HG03039 (cell line): ENCODE results near the gene TMEM131L.
"Not testable (repeated sequence)": the region's sequence is repeated elsewhere in the genome, so short reads cannot be mapped to it uniquely, and the experiment has no call there.

Experiments used
- ATAC-seq: cut with Tn5 transposase; IDR thresholded peaks from one replicate; pipeline ENCODE4 v1.9.1; 2021; ENCODE audit warnings: mild to moderate bottlenecking, moderate library complexity; ENCODE audit not compliant: unreplicated experiment

Gene TMEM131L

DNA sequence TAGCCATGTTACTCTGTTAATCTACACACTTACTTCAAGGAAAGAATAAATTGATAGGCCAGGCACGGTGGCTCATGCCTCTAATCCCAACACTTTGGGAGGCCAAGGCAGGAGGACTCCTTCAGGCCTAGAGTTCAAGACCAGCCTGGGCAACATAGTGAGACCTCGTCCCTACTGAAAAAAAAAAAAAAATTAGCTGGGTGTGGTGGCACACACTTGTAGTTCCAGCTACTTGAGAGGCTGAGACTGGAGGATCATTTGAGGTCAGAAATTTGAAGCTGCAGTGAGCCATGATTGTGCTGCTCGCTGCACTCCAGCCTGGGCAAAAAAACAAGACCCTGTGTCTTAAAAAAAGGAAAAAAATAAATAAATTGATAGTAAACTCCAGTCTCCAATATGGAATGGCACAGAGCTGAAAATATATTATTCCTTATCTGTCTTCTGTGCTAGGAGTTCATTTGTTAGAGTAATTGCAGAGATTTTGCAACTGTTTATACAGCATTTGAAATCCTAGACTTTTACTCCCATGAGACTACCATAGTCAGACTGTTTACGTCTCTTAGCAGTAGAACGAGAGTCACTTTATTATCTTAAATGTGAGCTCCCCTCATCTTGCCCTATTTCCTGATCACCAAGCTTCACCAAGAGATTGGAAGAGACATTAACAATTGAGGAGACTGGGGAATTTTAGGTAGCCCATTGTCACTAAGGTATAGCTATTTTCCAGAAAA lies 18.8 kb upstream of the TMEM131L start:
- ATAC-seq = no peak

DNA sequence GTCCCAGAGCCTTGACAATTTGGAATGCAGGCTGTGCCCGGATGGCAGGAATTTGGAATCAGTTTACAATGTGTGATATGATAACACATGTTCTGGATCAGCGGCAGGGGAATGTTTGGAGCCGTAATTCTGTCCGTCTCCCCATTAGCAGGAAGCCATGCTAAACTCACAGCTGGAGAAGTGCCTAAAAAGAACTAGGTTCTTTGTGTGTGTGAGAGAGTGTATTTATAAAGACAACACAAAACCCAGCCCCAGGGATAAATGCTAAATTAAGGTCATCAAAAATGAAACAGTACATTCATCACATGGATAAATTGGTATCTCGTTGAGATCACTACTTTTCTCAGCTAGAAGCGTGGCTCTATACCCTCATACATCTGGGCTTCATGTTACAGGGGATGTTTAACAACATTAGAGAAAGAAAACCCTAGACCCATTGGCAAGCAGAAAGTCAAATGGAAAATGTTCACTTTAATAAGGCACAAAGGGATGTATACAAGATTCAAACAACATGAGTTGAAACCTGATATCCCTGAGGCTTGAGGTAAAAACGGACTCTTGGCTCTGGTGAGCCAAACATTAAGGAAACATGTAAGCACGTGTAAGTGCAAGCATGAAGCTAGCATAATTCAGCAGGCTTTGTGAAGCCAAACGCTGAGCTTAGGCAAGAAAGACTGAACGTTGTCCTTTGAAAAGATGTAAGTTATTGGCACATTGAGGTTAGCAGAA lies 18.0 kb upstream of the TMEM131L start:
- ATAC-seq = no peak

DNA sequence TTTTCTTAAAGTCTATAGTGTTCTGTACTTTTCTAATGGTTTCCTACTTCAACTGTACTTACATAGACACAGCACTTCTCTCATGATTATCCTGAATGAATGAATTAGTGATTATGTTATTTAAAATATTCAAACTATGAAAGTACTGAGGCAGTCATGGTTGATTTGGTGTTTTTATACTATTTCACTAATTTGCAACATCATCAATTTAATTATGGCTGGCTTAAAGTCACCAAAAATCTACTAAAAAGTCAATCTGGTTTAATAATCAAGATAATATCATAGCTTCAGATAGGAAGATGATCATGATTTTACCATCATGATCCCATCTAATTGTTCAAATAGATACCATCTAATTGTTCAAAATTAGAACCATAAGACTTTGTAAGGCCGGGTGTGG lies 16.8 kb upstream of the TMEM131L start:
- no peak for ATAC-seq

- ATAC-seq = no peak
Observed at GRCh38 chr4:153450544-153450917, 15.6 kb upstream of the TMEM131L start.

DNA sequence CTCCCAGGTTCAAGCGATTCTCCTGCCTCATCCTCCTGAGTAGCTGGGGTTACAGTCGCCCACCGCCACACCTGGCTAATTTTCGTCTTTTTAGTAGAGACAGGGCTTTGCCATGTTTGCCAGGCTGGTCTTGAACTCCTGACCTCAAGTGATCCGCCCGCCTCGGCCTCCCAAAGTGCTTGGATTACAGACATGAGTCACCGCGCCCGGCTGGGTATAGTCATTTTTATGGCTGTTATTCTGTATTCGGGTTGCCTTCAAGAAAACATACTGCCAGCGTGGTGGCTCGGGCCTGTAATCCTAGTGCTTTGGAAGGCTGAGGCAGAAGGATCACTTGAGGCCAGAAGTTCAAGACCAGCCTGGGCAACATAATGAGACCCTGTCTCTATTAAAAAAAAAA lies 15.0 kb upstream of the TMEM131L start:
- ATAC-seq = not testable (repeated sequence)

DNA sequence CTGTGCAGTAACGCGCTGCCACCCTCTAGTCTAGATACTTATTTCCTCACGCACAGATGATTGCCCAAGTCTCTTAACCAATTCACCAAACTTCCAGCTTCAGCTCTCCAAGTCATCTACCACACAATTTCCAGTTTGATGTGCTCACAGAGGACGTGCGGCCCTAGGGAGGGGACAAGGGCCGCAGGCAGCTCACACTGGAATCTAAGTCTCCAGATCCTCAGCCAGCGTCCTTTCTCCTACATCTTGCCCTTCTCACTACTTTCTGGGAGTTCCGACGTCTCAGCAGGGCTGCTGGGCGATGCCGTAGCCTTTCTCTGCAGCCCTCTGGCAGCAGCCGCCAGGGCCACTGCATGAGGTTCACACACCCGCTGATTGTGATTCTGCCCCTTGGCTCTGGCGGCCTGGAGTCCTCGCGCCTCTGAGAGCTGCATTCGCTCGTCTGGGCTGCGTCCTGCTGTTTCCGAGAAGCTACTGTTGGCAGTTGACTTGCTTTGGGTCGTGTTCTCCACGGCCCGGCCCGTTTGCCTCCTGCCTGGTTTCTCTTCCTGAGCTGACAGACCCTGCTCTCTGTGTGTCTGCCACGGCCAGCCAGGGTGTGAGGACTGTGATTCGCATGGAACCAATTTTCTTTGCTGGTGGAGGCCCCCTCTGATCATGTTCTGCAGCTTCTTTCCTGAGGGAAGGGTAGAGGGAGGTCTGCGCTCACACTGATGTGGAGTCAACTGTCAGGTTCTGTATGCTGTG lies 14.1 kb upstream of the TMEM131L start:
- ATAC-seq = no peak

- ATAC-seq = no peak
Observed at GRCh38 chr4:153452658-153453378, 13.3 kb upstream of the TMEM131L start.

GRCh38 chr4:153453402-153453801 lies 12.8 kb upstream of the TMEM131L start:
- no peak for ATAC-seq

DNA sequence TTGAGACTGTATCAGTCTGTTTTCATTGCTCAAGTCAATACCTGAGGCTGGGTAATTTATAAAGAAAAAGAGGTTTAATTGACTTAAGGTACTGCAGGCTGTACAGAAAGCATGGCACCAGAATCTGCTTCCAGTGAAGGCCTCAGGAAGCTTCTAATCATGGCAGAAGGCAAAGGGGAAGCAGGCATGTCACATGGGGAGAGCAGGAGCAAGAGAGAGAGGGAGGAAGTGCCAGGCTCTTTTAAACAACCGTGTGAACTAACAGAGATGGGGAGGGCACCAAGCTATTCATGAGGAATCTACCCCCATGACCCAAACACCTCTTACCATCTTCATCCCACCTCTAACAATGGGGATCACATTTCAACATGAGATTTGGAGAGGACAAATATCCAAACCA lies 7.2 kb upstream of the TMEM131L start:
- no peak for ATAC-seq

DNA sequence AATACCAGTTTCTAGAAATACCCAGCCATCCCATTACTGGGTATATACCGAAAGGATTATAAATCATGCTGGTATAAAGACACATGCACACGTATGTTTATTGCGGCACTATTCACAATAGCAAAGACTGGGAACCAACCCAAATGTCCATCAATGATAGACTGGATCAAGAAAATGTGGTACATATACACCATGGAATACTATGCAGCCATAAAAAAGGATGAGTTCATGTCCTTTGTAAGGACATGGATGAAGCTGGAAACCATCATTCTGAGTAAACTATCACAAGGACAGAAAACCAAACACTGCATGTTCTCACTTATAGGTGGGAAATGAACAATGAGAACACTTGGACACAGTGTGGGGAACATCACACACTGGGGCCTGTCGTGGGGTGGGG lies 4.6 kb upstream of the TMEM131L start:
- ATAC-seq = not testable (repeated sequence)

- no peak for ATAC-seq
Observed at GRCh38 chr4:153464068-153464467, 2.1 kb upstream of the TMEM131L start.

- no peak for ATAC-seq
Observed at GRCh38 chr4:153465140-153465539, 1.0 kb upstream of the TMEM131L start.

- ATAC-seq = peak; percentile 2
Observed at GRCh38 chr4:153465615-153466080, 512 bp upstream of the TMEM131L start.

- ATAC-seq = peak; percentile 47
Observed at GRCh38 chr4:153466949-153467896, 1.1 kb downstream of the TMEM131L start.

GRCh38 chr4:153467897-153468262 lies 1.7 kb downstream of the TMEM131L start:
- ATAC-seq = no peak

GRCh38 chr4:153468587-153468986 lies 2.4 kb downstream of the TMEM131L start:
- no peak for ATAC-seq

DNA sequence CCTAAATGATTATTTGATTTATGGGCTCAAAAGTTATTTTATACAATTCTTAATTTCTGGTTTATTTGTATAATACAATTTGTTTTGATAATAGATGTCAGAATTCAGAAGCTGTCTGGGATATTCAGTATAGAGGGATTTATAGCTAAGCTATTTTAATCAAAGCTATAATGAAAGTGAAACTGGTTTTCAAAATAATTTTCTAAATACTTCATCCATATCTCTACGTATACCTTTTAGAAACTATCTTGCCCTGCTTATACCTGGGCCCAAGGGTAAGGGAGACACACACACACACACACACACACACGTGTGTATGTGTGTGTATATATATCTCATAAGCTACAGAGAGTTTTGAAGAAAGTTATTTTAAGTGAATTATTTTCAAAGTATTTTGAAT lies 2.9 kb downstream of the TMEM131L start:
- no peak for ATAC-seq

DNA sequence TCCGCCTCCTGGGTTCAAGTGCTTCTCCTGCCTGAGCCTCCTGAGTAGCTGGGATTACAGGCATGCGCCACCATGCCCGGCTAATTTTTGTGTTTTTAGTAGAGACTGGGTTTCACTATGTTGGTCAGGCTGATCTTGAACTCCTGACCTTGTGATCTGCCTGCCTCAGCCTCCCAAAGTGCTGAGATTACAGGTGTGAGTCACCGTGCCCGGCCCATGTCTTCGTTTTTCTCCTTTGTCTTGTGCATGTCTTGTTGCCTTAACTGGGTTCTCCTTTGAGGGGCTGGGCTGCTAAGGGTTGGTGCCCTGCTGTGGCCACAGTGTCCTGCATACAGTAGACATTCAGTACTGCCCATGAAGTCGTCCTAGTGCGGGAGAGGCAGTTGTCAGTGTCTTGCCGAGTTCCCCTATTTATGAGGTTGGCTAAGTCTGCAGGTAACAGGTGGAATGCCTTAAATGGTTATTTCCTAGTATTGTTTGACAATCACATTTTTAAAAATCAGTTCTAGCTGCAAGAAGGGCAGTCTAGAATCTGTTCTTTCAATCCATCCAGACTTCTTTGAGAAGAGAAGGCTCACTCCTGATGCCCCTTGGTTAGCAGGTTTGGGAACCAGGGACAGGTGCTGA lies 5.0 kb downstream of the TMEM131L start:
- not testable (repeated sequence) for ATAC-seq

- no peak for ATAC-seq
Observed at GRCh38 chr4:153471698-153472093, 5.5 kb downstream of the TMEM131L start.
